Activated CD4-positive, alpha-beta memory T cell treated with anti-CD3 and anti-CD28 coated beads, Interleukin-2, amount 10 ng/mL, durations not matched to agents 7 days and 5 days (primary cell): ENCODE results near the gene NOP53. TPM values are rescaled to one million over a fixed set of nuclear protein-coding genes. Genes with fewer than 3 reads are reported as not detected.
"Not testable (repeated sequence)": the region's sequence is repeated elsewhere in the genome, so short reads cannot be mapped to it uniquely, and the experiment has no call there.

Source experiments
- CTCF ChIA-PET: fragments of 350-600 bp; sonication (Branson Sonifier 250); formaldehyde crosslinking; loops from one replicate; lab custom pipeline; 2021; ENCODE audit warnings: antibody characterized with exemption, inconsistent platforms; lab: Charles Lee
- POLR2A ChIA-PET: fragments of 350-600 bp; sonication (Branson Sonifier 250); formaldehyde crosslinking; loops from one replicate; lab custom pipeline; 2021; ENCODE audit warnings: antibody characterized with exemption; lab: Charles Lee
- DNase-seq: peaks from one replicate; pipeline ENCODE4 v3.0.0-alpha.2; 2020
- H3K27ac Mint-ChIP-seq: one replicate; pipeline ENCODE4 v1.8.0; 2021; ENCODE audit warnings: mild to moderate bottlenecking, mixed read lengths
- H3K27me3 Mint-ChIP-seq: one replicate; pipeline ENCODE4 v1.8.0; 2021; ENCODE audit warnings: mixed read lengths
- H3K36me3 Mint-ChIP-seq: one replicate; pipeline ENCODE4 v1.8.0; 2021; ENCODE audit warnings: low read depth, mixed read lengths
- H3K4me1 Mint-ChIP-seq: one replicate; pipeline ENCODE4 v1.8.0; 2021; ENCODE audit warnings: mixed read lengths
- H3K4me3 Mint-ChIP-seq: one replicate; pipeline ENCODE4 v1.8.0; 2021; ENCODE audit warnings: mild to moderate bottlenecking, mixed read lengths
- H3K9me3 Mint-ChIP-seq: one replicate; pipeline ENCODE4 v1.8.0; 2021; ENCODE audit warnings: mixed read lengths
- total RNA-seq, 2 experiments: library from RNA; stranded (reverse); gene quantifications; one replicate each; pipeline ENCODE4 v1.2.3, GENCODE V29; 2021

The NOP53 gene
- total RNA-seq, 2 experiments from 2014 or later, result 257 to 271 TPM

- H3K27ac Mint-ChIP-seq, result peak overlapping the region; percentile 94
- H3K4me3 Mint-ChIP-seq, result peak overlapping the region; percentile 84
- ChIA-PET POLR2A (interaction anchor here (1.4 to 1.7 kb wide), 3 partner anchors 10 to 33 kb away, joined by 3 to 6 read pairs (median 5); partner anchors contain the start of gene EHD2), CTCF (interaction anchor here (0.8 to 3.6 kb wide), 4 partner anchors 21 to 262 kb away, joined by 3 to 28 read pairs (median 8); partner anchors contain the start of genes EHD2 and KPTN)
- H3K9me3 Mint-ChIP-seq, DNase-seq, H3K27me3 Mint-ChIP-seq: not testable (repeated sequence)
- peaks cover 27% of the 10 kb centered on the region for H3K36me3 Mint-ChIP-seq
- H3K4me1 Mint-ChIP-seq, result peaks cover 55% of the 10 kb centered on the region
Measured at GRCh38 chr19:47746129-47746528, 783 bp downstream of the NOP53 start.

- CTCF ChIA-PET, result no interaction called here
Measured at GRCh38 chr19:47749326-47749725, 4.0 kb downstream of the NOP53 start.

GRCh38 chr19:47750752-47751151 lies 5.4 kb downstream of the NOP53 start:
- Mint-ChIP-seq H3K4me3 (no peak overlapping the region), H3K27ac (no peak overlapping the region), H3K9me3 (no peaks in the 10 kb centered on the region), H3K36me3 (peaks cover 55% of the 10 kb centered on the region), H3K27me3 (no peaks in the 10 kb centered on the region), H3K4me1 (peaks cover 25% of the 10 kb centered on the region)
- DNase-seq, result no peak
- ChIA-PET CTCF (no interaction called here), POLR2A (no interaction called here)

More at GRCh38 chr19:47749326-47749725, 4.0 kb downstream of the NOP53 start:
- Mint-ChIP-seq H3K9me3 (no peaks in the 10 kb centered on the region), H3K4me3 (no peak overlapping the region), H3K4me1 (peaks cover 35% of the 10 kb centered on the region), H3K27me3 (no peaks in the 10 kb centered on the region), H3K36me3 (peaks cover 55% of the 10 kb centered on the region), H3K27ac (peak overlapping the region; percentile 21)
- DNase-seq, result no peak
- POLR2A ChIA-PET, result no interaction called here

- ChIA-PET CTCF (interaction anchor here (0.6 to 0.9 kb wide), 2 partner anchors 15 to 39 kb away, joined by 5 to 6 read pairs; partner anchors contain the start of gene EHD2), POLR2A (no interaction called here)
- H3K27me3 Mint-ChIP-seq, result no peaks in the 10 kb centered on the region
- H3K9me3 Mint-ChIP-seq, result no peaks in the 10 kb centered on the region
- H3K4me1 Mint-ChIP-seq, result peaks cover 18% of the 10 kb centered on the region
- no peak overlapping the region for H3K4me3 Mint-ChIP-seq
- H3K36me3 Mint-ChIP-seq, result peaks cover 66% of the 10 kb centered on the region
- no peak for DNase-seq
- H3K27ac Mint-ChIP-seq, result no peak overlapping the region
Measured at GRCh38 chr19:47752440-47753211, 7.3 kb downstream of the NOP53 start.

GRCh38 chr19:47754206-47755064 lies 9.1 kb downstream of the NOP53 start:
- no peaks in the 10 kb centered on the region for H3K9me3 Mint-ChIP-seq
- no peak for DNase-seq
- H3K4me1 Mint-ChIP-seq, result peaks cover 6% of the 10 kb centered on the region
- peaks cover 67% of the 10 kb centered on the region for H3K36me3 Mint-ChIP-seq
- no peak overlapping the region for H3K27ac Mint-ChIP-seq
- H3K27me3 Mint-ChIP-seq, result no peaks in the 10 kb centered on the region
- ChIA-PET CTCF (no interaction called here), POLR2A (interaction anchor here (2.4 kb wide), 1 partner anchor 9 kb away, joined by 6 read pairs; the partner anchor contains the start of gene NOP53)
- no peak overlapping the region for H3K4me3 Mint-ChIP-seq

GRCh38 chr19:47755065-47755761 lies 9.9 kb downstream of the NOP53 start:
- CTCF ChIA-PET, result no interaction called here
- no peak for DNase-seq
- H3K27ac Mint-ChIP-seq, result no peak overlapping the region
- POLR2A ChIA-PET, result interaction anchor here (2.4 kb wide), 1 partner anchor 10 kb away, joined by 6 read pairs; the partner anchor contains the start of gene NOP53
- peaks cover 4% of the 10 kb centered on the region for H3K4me1 Mint-ChIP-seq
- H3K27me3 Mint-ChIP-seq, result no peaks in the 10 kb centered on the region
- H3K4me3 Mint-ChIP-seq, result no peak overlapping the region
- H3K9me3 Mint-ChIP-seq, result no peaks in the 10 kb centered on the region
- peaks cover 66% of the 10 kb centered on the region for H3K36me3 Mint-ChIP-seq

- Mint-ChIP-seq H3K4me3 (no peak overlapping the region), H3K27ac (no peak overlapping the region), H3K36me3 (peaks cover 62% of the 10 kb centered on the region), H3K27me3 (no peaks in the 10 kb centered on the region), H3K9me3 (no peaks in the 10 kb centered on the region), H3K4me1 (peaks cover 2% of the 10 kb centered on the region)
- ChIA-PET POLR2A (interaction anchor here (2.4 kb wide), 1 partner anchor 10 kb away, joined by 6 read pairs; the partner anchor contains the start of gene NOP53), CTCF (no interaction called here)
- no peak for DNase-seq
Measured at GRCh38 chr19:47755762-47756626, 10.6 kb downstream of the NOP53 start.

GRCh38 chr19:47756627-47756929 lies 11.2 kb downstream of the NOP53 start:
- CTCF ChIA-PET, result interaction anchor here (0.8 kb wide), 1 partner anchor 9 kb away, joined by 3 read pairs; no protein-coding TSS in a partner anchor
- peaks cover 2% of the 10 kb centered on the region for H3K4me1 Mint-ChIP-seq
- POLR2A ChIA-PET, result interaction anchor here (2.4 kb wide), 1 partner anchor 11 kb away, joined by 6 read pairs; the partner anchor contains the start of gene NOP53
- no peaks in the 10 kb centered on the region for H3K27me3 Mint-ChIP-seq
- no peaks in the 10 kb centered on the region for H3K9me3 Mint-ChIP-seq
- H3K4me3 Mint-ChIP-seq, result no peak overlapping the region
- H3K36me3 Mint-ChIP-seq, result peaks cover 56% of the 10 kb centered on the region
- H3K27ac Mint-ChIP-seq, result no peak overlapping the region
- no peak for DNase-seq

- POLR2A ChIA-PET, result interaction anchor here (2.4 kb wide), 1 partner anchor 11 kb away, joined by 6 read pairs; the partner anchor contains the start of gene NOP53
- no peaks in the 10 kb centered on the region for H3K27me3 Mint-ChIP-seq
- CTCF ChIA-PET, result interaction anchor here (0.8 to 1.1 kb wide), 2 partner anchors 8 to 22 kb away, joined by 3 to 5 read pairs; no protein-coding TSS in a partner anchor
- H3K4me1 Mint-ChIP-seq, result peaks cover 2% of the 10 kb centered on the region
- no peaks in the 10 kb centered on the region for H3K9me3 Mint-ChIP-seq
- H3K27ac Mint-ChIP-seq, result no peak overlapping the region
- no peak for DNase-seq
- peaks cover 54% of the 10 kb centered on the region for H3K36me3 Mint-ChIP-seq
- no peak overlapping the region for H3K4me3 Mint-ChIP-seq
Measured at GRCh38 chr19:47756953-47757608, 11.7 kb downstream of the NOP53 start.

- no peaks in the 10 kb centered on the region for H3K9me3 Mint-ChIP-seq
- POLR2A ChIA-PET, result interaction anchor here (0.6 to 1.3 kb wide), 2 partner anchors 10 to 410 kb away, joined by 5 to 6 read pairs; no protein-coding TSS in a partner anchor
- no peaks in the 10 kb centered on the region for H3K4me1 Mint-ChIP-seq
- H3K27me3 Mint-ChIP-seq, result no peaks in the 10 kb centered on the region
- CTCF ChIA-PET, result interaction anchor here (1.1 kb wide), 1 partner anchor 22 kb away, joined by 5 read pairs; no protein-coding TSS in a partner anchor
- H3K4me3 Mint-ChIP-seq, result no peak overlapping the region
- H3K27ac Mint-ChIP-seq, result no peak overlapping the region
- no peak for DNase-seq
- peaks cover 46% of the 10 kb centered on the region for H3K36me3 Mint-ChIP-seq
Measured at GRCh38 chr19:47757617-47758442, 12.5 kb downstream of the NOP53 start.
